ENCODE data around the gene BLOC1S1.

- TF ChIP-seq YY1 (IDR thresholded peaks at IDR 0.05; ENCODE audit: insufficient read depth, insufficient read length) (no peak), ZNF274 (IDR thresholded peaks at IDR 0.05; ENCODE audit: low read depth, low read length) (no peak), SUZ12 (IDR thresholded peaks at IDR 0.05; ENCODE audit: extremely low read depth, insufficient read depth, insufficient read length) (no peak)
Observed at GRCh38 chr12:55719371-55719770, 3.5 kb downstream of the BLOC1S1 start.
